ENCODE measurements around the gene RCC2.

DNA sequence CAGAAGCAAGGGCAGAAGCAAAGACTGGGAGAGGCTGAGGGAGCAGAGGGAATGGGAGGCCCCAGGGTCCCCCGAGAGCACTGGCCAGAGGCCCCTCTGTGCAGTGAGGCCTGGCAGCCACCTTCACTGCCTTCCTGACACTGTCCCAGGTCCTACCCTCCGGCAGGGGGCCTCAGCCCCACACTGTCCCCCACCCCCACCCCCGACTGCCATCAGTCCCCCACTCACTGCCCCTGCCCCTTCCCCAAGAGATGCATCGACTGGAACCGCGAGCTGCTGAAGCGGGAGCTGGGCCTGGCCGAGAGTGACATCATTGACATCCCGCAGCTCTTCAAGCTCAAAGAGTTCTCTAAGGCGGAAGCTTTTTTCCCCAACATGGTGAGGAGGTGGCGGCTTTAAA, 80.4 kb downstream of the RCC2 start:
- TF ChIP-seq RAD21 (IDR thresholded peaks at IDR 0.05; ENCODE audit: low read depth), result no peak
- TF ChIP-seq CREB1 (IDR thresholded peaks at IDR 0.05; ENCODE audit: low read depth), result no peak
- TF ChIP-seq TCF12 (IDR thresholded peaks at IDR 0.05; ENCODE audit: low read depth), result no peak
- TF ChIP-seq CEBPB (IDR thresholded peaks at IDR 0.05), result no peak
- TF ChIP-seq YY1 (IDR thresholded peaks at IDR 0.05; ENCODE audit: low read depth), result no peak
- TF ChIP-seq REST (IDR thresholded peaks at IDR 0.05; ENCODE audit: low read depth), result no peak
- TF ChIP-seq MAX (IDR thresholded peaks at IDR 0.05), result no peak

Data from Ishikawa (cell line).